ENCODE data around the gene MTMR6. TPM values are rescaled to one million over a fixed set of nuclear protein-coding genes. Genes with fewer than 3 reads are reported as not detected.

The MTMR6 gene
- total RNA-seq = 18.3 and 19.8 TPM in 2 replicates

DNA sequence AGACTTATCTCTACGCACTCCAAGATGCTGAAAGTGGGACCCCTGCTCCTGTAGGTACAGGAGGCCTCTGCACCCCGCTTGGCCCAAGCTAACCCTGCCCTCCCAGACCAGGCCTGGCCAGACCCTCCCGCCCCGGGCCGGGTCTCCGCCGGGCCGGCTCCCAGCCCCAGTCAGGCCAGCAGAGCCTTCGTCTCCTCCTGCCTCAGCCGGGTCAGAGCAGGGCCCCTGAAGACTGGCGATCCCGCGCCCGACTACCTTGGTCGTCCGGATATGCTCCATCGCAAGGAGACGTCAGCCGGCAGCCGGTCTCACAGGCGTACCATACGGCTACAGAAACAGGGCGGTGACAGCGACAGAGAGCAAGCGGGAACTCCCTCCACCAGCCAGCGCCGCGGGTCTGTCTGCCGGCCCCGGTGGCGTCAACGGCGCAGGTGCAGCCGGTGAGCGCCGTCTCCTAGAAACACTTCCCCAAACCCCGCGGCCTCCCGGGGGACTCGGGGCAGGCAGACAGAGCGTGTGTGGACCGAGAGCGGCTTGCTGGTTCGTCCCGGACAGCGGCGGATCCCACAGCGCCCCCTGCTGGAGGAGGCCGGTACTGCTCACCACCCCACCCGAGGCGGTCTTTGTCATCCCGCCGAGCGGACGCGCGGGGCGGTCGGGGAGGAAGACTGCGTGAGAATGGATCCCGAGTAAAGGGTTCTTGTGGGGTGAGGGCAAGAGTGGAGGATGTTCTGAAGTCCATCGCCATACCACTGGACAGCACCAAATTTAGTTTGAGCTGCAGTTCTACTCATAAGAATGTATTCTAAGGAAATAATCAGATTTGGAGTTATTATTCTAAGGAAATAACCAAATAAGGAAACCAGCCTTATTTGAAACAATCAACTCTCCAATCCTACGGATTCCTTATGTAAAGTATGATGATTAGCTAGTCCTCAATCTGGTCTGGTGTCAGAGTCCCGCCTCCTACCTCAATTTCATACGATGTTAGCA, at the start of gene MTMR6:
TSS of gene MTMR6 (minus strand) at position 520 of the 993 bp plus-strand sequence. CDS start at position 279, 241 bp downstream.
- H3K36me3 Mint-ChIP-seq (ENCODE audit: low read depth) = peaks cover 17% of the 10 kb centered on the region
- ChIA-PET CTCF (no interaction called here), POLR2A (interaction anchor here (0.6 to 2.6 kb wide), 6 partner anchors 8 to 899 kb away, joined by 3 to 21 read pairs (median 5); partner anchors contain the start of gene NUP58)
- no peaks in the 10 kb centered on the region for H3K9me3 Mint-ChIP-seq
- peak; percentile 99 for DNase-seq
- H3K4me1 Mint-ChIP-seq = peaks cover 40% of the 10 kb centered on the region
- H3K27me3 Mint-ChIP-seq = peaks cover 13% of the 10 kb centered on the region
- intact Hi-C loops (cut with micrococcal nuclease) = loop anchor here (1.0 to 5.0 kb wide), 11 partner anchors 14 to 1910 kb away; partner anchors contain the start of genes CDK8 and NUP58
- peak within 1 kb of the TSS; percentile 95 for H3K27ac Mint-ChIP-seq
- TF ChIP-seq, protein P1, sequence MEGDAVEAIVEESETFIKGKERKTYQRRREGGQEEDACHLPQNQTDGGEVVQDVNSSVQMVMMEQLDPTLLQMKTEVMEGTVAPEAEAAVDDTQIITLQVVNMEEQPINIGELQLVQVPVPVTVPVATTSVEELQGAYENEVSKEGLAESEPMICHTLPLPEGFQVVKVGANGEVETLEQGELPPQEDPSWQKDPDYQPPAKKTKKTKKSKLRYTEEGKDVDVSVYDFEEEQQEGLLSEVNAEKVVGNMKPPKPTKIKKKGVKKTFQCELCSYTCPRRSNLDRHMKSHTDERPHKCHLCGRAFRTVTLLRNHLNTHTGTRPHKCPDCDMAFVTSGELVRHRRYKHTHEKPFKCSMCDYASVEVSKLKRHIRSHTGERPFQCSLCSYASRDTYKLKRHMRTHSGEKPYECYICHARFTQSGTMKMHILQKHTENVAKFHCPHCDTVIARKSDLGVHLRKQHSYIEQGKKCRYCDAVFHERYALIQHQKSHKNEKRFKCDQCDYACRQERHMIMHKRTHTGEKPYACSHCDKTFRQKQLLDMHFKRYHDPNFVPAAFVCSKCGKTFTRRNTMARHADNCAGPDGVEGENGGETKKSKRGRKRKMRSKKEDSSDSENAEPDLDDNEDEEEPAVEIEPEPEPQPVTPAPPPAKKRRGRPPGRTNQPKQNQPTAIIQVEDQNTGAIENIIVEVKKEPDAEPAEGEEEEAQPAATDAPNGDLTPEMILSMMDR (IDR thresholded peaks at IDR 0.05) = peak; percentile 95
- peak; percentile 87 for ATAC-seq (ENCODE audit: low read depth)
- peak within 1 kb of the TSS; percentile 91 for H3K4me3 Mint-ChIP-seq

DNA sequence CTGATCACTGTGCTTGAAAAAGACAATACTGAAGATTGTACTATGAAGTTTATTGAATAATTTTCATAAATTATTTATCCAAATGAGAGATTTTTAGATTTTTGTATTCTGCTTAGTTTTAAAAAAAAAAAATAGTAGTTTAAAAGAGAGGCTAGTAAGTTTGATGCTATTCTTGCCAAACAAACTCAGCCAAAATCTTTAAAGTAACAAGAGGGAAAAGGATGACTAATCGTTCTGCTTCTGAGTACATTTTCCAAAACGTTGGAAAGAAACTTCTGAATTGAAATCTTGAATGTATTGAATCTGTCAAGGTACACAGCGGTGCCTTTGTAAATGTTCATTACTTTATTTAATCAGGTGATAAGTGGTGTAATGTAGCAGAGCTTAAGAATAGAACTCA, 48.6 kb upstream of the MTMR6 start:
- no peak for DNase-seq
- Mint-ChIP-seq H3K27ac (no peak overlapping the region), H3K27me3 (no peaks in the 10 kb centered on the region), H3K4me3 (no peak overlapping the region), H3K9me3 (no peaks in the 10 kb centered on the region), H3K4me1 (no peaks in the 10 kb centered on the region), H3K36me3 (ENCODE audit: low read depth) (peaks cover 67% of the 10 kb centered on the region)
- intact Hi-C loops (cut with micrococcal nuclease) = no loop called here
- no peak for ATAC-seq (ENCODE audit: low read depth)
- ChIA-PET POLR2A (no interaction called here), CTCF (no interaction called here)
- TF ChIP-seq, protein P1 (IDR thresholded peaks at IDR 0.05) = no peak

DNA sequence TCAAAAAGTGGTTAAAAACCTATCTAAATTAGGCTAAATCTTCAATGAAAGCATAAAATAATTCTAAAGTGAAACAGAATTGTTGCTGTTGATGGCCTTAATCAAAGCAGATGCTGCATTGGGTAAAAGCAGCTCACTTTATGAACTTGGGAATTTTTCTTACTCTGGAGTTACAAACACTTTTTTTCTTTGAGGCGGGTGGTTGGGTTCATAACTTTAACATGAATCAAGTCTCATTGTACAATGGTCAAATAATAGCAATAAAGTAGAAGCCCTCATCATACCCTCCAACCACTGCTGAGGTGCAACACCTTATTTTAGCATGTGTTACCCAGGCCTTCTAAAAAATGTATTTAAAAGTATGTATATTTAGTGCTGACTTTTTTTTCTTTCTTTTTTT, 43.3 kb upstream of the MTMR6 start:
- intact Hi-C loops (cut with micrococcal nuclease) = no loop called here
- Mint-ChIP-seq H3K9me3 (no peaks in the 10 kb centered on the region), H3K27me3 (no peaks in the 10 kb centered on the region), H3K27ac (no peak overlapping the region), H3K4me1 (no peaks in the 10 kb centered on the region), H3K4me3 (no peak overlapping the region), H3K36me3 (ENCODE audit: low read depth) (peaks cover 76% of the 10 kb centered on the region)
- TF ChIP-seq, protein P1 (IDR thresholded peaks at IDR 0.05) = no peak
- ChIA-PET POLR2A (no interaction called here), CTCF (no interaction called here)
- DNase-seq (no peak), ATAC-seq (ENCODE audit: low read depth) (no peak)

DNA sequence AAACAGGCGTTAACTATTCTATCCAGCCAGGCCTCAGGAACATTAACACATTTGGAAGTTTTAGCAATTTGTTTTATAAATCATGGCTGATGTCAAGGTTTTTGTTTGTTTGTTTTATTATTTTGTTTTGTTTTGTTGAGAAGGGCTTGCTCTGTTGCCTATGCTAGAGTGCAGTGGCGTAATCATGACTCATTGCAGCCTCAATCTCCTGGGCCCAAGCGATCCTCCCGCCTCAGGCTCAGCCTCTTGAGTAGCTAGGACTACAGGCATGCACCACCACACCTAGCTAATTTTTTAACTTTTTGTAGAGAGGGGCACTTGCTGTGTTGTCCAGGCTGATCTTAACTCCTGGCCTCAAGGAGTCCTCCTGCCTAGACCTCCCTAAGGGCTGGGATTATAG, 42.4 kb upstream of the MTMR6 start:
- Mint-ChIP-seq H3K4me3 (no peak overlapping the region), H3K4me1 (no peaks in the 10 kb centered on the region), H3K27ac (no peak overlapping the region), H3K9me3 (no peaks in the 10 kb centered on the region), H3K27me3 (no peaks in the 10 kb centered on the region), H3K36me3 (ENCODE audit: low read depth) (peaks cover 82% of the 10 kb centered on the region)
- POLR2A ChIA-PET = no interaction called here
- intact Hi-C loops (cut with micrococcal nuclease) = no loop called here
- TF ChIP-seq, protein P1 (IDR thresholded peaks at IDR 0.05) = no peak
- CTCF ChIA-PET = no interaction called here
- ATAC-seq (ENCODE audit: low read depth) (no peak), DNase-seq (no peak)

DNA sequence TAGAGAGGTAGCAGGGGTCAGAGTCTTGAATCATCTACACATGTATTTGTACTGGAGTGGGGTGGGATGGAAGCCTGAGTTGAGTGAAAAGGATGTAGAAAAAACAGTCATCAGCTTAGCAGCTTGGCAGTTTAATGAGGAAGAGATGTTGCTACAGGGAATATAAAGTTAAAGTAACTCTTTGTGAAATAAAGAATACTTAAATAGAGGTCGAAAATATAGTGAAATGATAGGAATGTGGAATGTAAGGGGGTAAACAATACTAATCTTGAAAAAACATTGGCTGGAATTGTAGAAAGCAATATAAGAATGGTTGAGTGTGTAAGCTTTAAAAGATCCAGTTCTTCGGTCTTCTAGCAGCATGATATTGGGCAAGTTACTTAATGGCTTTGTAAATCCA, 36.8 kb upstream of the MTMR6 start:
- peaks cover 66% of the 10 kb centered on the region for H3K36me3 Mint-ChIP-seq (ENCODE audit: low read depth)
- CTCF ChIA-PET = no interaction called here
- H3K4me3 Mint-ChIP-seq = no peak overlapping the region
- ATAC-seq (ENCODE audit: low read depth) = no peak
- no peaks in the 10 kb centered on the region for H3K9me3 Mint-ChIP-seq
- no peaks in the 10 kb centered on the region for H3K27me3 Mint-ChIP-seq
- no peak for DNase-seq
- H3K4me1 Mint-ChIP-seq = no peaks in the 10 kb centered on the region
- POLR2A ChIA-PET = no interaction called here
- intact Hi-C loops (cut with micrococcal nuclease) = no loop called here
- no peak overlapping the region for H3K27ac Mint-ChIP-seq
- TF ChIP-seq, protein P1 (IDR thresholded peaks at IDR 0.05) = no peak

Measured in activated B cell treated with CpG ODN at 0.5 μM for 24 hours (primary cell).